ENCODE data around the gene WWOX. TPM values are rescaled to one million over a fixed set of nuclear protein-coding genes. Genes with fewer than 3 reads are reported as not detected.

Gene WWOX
- total and polyA plus RNA-seq, 2 of the 4 experiments (the other 2 are of a cell fraction), result 2.7 to 5.4 TPM

- Histone ChIP-seq H3K4me3 (ENCODE audit: insufficient read depth, low read depth, low read length) (no peak overlapping the region), H3K4ac (ENCODE audit: low read depth, low read length) (no peak overlapping the region), H2BK20ac (ENCODE audit: low read depth, low read length) (no peak overlapping the region), H4K91ac (ENCODE audit: insufficient read depth, low read depth, low read length) (no peak overlapping the region), H3K23ac (ENCODE audit: low read depth, low read length) (no peak overlapping the region), H3K14ac (replicated peaks; ENCODE audit: low read depth, low read length) (no peak overlapping the region), H3K27ac (ENCODE audit: insufficient read depth, low read length) (no peak overlapping the region), H3K27me3 (ENCODE audit: control insufficient read depth, insufficient read depth, low read length) (no peaks in the 10 kb centered on the region), H3K9me3 (ENCODE audit: control insufficient read depth, insufficient read depth, low read length) (peaks cover 9% of the 10 kb centered on the region), H3K18ac (ENCODE audit: low read depth, low read length) (no peak overlapping the region), H3K9ac (ENCODE audit: low read depth, low read length) (no peak overlapping the region), H2BK15ac (ENCODE audit: low read depth, low read length) (no peak overlapping the region), H2AFZ (replicated peaks; ENCODE audit: low read length, poor library complexity) (no peak overlapping the region), H3K79me1 (ENCODE audit: low read depth in 1 of 2, low read length in 2 of 2) (no peaks in the 10 kb centered on the region), H2BK120ac (ENCODE audit: low read depth, low read length) (no peak overlapping the region), H3K9me1 (ENCODE audit: insufficient read depth, low read length) (no peaks in the 10 kb centered on the region), H2AK9ac (replicated peaks; ENCODE audit: low read depth, low read length, poor library complexity) (no peak overlapping the region), H3K56ac (ENCODE audit: extremely low read depth, insufficient read depth, low read length) (no peak overlapping the region), H2BK5ac (ENCODE audit: low read depth, low read length, poor library complexity, severe bottlenecking) (no peak overlapping the region), H3K36me3 (ENCODE audit: control insufficient read depth, insufficient read depth, low read length) (no peaks in the 10 kb centered on the region), H3K4me2 (ENCODE audit: low read depth, low read length) (no peak overlapping the region), H4K20me1 (ENCODE audit: insufficient read depth, low read length) (no peaks in the 10 kb centered on the region), H4K8ac (ENCODE audit: low read depth in 2 of 2, low read length in 2 of 2) (no peak overlapping the region), H2AK5ac (ENCODE audit: low read depth, low read length) (no peak overlapping the region), H3K4me1 (ENCODE audit: control insufficient read depth, insufficient read depth, low read length) (no peaks in the 10 kb centered on the region), H4K5ac (ENCODE audit: low read depth, low read length) (no peak overlapping the region)
- CTCF ChIA-PET, result interaction anchor here (0.6 kb wide), 1 partner anchor 187 kb away, joined by 4 read pairs; no protein-coding TSS in a partner anchor
- no CpG with 5 or more reads among the region's 7 CpGs for WGBS, 2 experiments (ENCODE audit: extremely low coverage in 2 of 2, insufficient read length in 1 of 2)
- TF ChIP-seq MAFK (IDR thresholded peaks at IDR 0.05; ENCODE audit: low read depth, low read length) (no peak), POLR2A (IDR thresholded peaks at IDR 0.05; ENCODE audit: low read depth, low read length) (no peak), CEBPB (IDR thresholded peaks at IDR 0.05; ENCODE audit: low read depth, low read length) (no peak), RCOR1 (IDR thresholded peaks at IDR 0.05; ENCODE audit: insufficient replicate concordance, low read length) (no peak), CTCF (conservative IDR thresholded peaks at IDR 0.05; ENCODE audit: low read depth, low read length) (no peak), FOS (IDR thresholded peaks at IDR 0.05; ENCODE audit: low read depth, low read length) (no peak), NFE2L2 (IDR thresholded peaks at IDR 0.05; ENCODE audit: low read depth, low read length) (no peak), SMC3 (IDR thresholded peaks at IDR 0.05; ENCODE audit: low read depth, low read length) (no peak), USF2 (IDR thresholded peaks at IDR 0.05; ENCODE audit: low read depth, low read length) (no peak), MAZ (IDR thresholded peaks at IDR 0.05; ENCODE audit: borderline replicate concordance, low read depth, low read length) (no peak), CHD1 (IDR thresholded peaks at IDR 0.05; ENCODE audit: low read depth, low read length) (no peak), BHLHE40 (IDR thresholded peaks at IDR 0.05; ENCODE audit: low read depth, low read length) (no peak), MXI1 (IDR thresholded peaks at IDR 0.05; ENCODE audit: borderline replicate concordance, low read depth, low read length) (no peak), RAD21 (IDR thresholded peaks at IDR 0.05; ENCODE audit: low read length) (no peak), RFX5 (IDR thresholded peaks at IDR 0.05; ENCODE audit: low read depth, low read length) (no peak), ELK1 (IDR thresholded peaks at IDR 0.05; ENCODE audit: borderline replicate concordance, low read depth, low read length) (no peak)
- POLR2A ChIA-PET (ENCODE audit: unreplicated experiment), result no interaction called here
- ATAC-seq (ENCODE audit: low read depth), result no peak
- no TSS peak for BruUV-seq (replicated peaks)
- in situ Hi-C loops (cut with MboI; ENCODE audit: low sequenced_read_pairs), result no loop called here
- dilution Hi-C loops (cut with HindIII; ENCODE audit: low sequenced_read_pairs, unreplicated experiment), result no loop called here
- intact Hi-C loops (cut with micrococcal nuclease), result no loop called here
- DNase-seq, result no peak
These were observed 190.4 kb downstream of the WWOX start for GRCh38 chr16:78289844-78290277.
